CD8-positive, alpha-beta memory T cell (primary cell): Measurements from ENCODE around the gene FTO. TPM values are rescaled to one million over a fixed set of nuclear protein-coding genes. Genes with fewer than 3 reads are reported as not detected.

Experiments used
- CTCF ChIA-PET: fragments of 350-600 bp; sonication (Branson Sonifier 250); formaldehyde crosslinking; loops from one replicate; lab custom pipeline; 2021; ENCODE audit warnings: antibody characterized with exemption; lab: Charles Lee
- POLR2A ChIA-PET: fragments of 350-600 bp; sonication (Branson Sonifier 250); formaldehyde crosslinking; loops from one replicate; lab custom pipeline; 2021; ENCODE audit warnings: antibody characterized with exemption; lab: Charles Lee
- DNase-seq, 5 donors: peaks; one replicate each; pipeline versions ENCODE4 v3.0.0 to v3.0.0-alpha.2; 2020 to 2022; ENCODE audit warnings: mixed read lengths in 1 of 5
- H3K27ac ChIP-seq: one replicate; pipeline ENCODE4 v1.7.0; 2013; ENCODE audit warnings: low read depth, mild to moderate bottlenecking, low read length, moderate library complexity
- H3K27me3 ChIP-seq: 2 replicates; pipeline ENCODE4 v1.7.0; 2013; ENCODE audit warnings: low read length, mild to moderate bottlenecking; ENCODE audit not compliant: insufficient read depth, poor library complexity, severe bottlenecking
- H3K36me3 ChIP-seq: 2 replicates; pipeline ENCODE4 v1.7.0; 2013; ENCODE audit warnings: mild to moderate bottlenecking, low read length, moderate library complexity; ENCODE audit not compliant: insufficient read depth
- H3K4me1 ChIP-seq: 2 replicates; pipeline ENCODE4 v1.7.0; 2013; ENCODE audit warnings: mild to moderate bottlenecking, low read length, moderate library complexity; ENCODE audit not compliant: insufficient read depth
- H3K4me3 ChIP-seq: 2 replicates; pipeline ENCODE4 v1.7.0; 2013; ENCODE audit warnings: mild to moderate bottlenecking, low read length
- H3K9me3 ChIP-seq: 2 replicates; pipeline ENCODE4 v1.7.0; 2013; ENCODE audit warnings: mild to moderate bottlenecking, low read length
- H3K27ac Mint-ChIP-seq, 8 donors: one replicate each; pipeline ENCODE4 v1.8.0; 2020 to 2021; ENCODE audit warnings: mixed read lengths in 8 of 8, mild to moderate bottlenecking in 6 of 8, inconsistent platforms in 3 of 8, moderate library complexity in 3 of 8
- H3K27me3 Mint-ChIP-seq, 2 donors: one replicate each; pipeline ENCODE4 v1.8.0; 2020 to 2021; ENCODE audit warnings: mixed read lengths in 2 of 2, mild to moderate bottlenecking in 1 of 2, moderate library complexity in 1 of 2
- H3K36me3 Mint-ChIP-seq, 3 donors: one replicate each; pipeline ENCODE4 v1.8.0; 2020 to 2021; ENCODE audit warnings: mixed read lengths in 3 of 3, inconsistent platforms in 1 of 3, mild to moderate bottlenecking in 1 of 3
- H3K4me1 Mint-ChIP-seq, 3 donors: one replicate each; pipeline ENCODE4 v1.8.0; 2020 to 2021; ENCODE audit warnings: mixed read lengths in 3 of 3, inconsistent platforms in 1 of 3, mild to moderate bottlenecking in 1 of 3
- H3K4me3 Mint-ChIP-seq, 7 donors: one replicate each; pipeline ENCODE4 v1.8.0; 2020 to 2021; ENCODE audit warnings: mixed read lengths in 7 of 7, mild to moderate bottlenecking in 6 of 7, moderate library complexity in 4 of 7, inconsistent platforms in 2 of 7
- H3K9me3 Mint-ChIP-seq, 5 donors: one replicate each; pipeline ENCODE4 v1.8.0; 2020 to 2022; ENCODE audit warnings: mixed read lengths in 5 of 5, mild to moderate bottlenecking in 3 of 5, moderate library complexity in 2 of 5, inconsistent platforms in 1 of 5
- polyA plus RNA-seq: library from polyadenylated mRNA; unstranded; fragments of 300-500 nt; fragmentation: Illumina TruSeq; gene quantifications from one replicate; pipeline ENCODE4 v1.2.3, GENCODE V29; 2021
- total RNA-seq, 2 experiments: library from RNA; stranded (reverse); gene quantifications; one replicate each; pipeline ENCODE4 v1.2.3, GENCODE V29; 2021

Gene FTO
- total and polyA plus RNA-seq, 3 experiments from 2014 or later, result 54.5 to 77.8 (median 56.0) TPM

GRCh38 chr16:53960954-53961616, 257.1 kb downstream of the FTO start:
- H3K27me3 Mint-ChIP-seq, result peaks cover 0 to 2% of the 10 kb centered on the region in 2 donors
- DNase-seq, result no peak
- H3K9me3 Mint-ChIP-seq, result no peaks in the 10 kb centered on the region
- H3K9me3 ChIP-seq, result no peaks in the 10 kb centered on the region
- ChIA-PET POLR2A (no interaction called here), CTCF (no interaction called here)
- H3K4me3 ChIP-seq, result no peak overlapping the region
- no peaks in the 10 kb centered on the region for H3K27me3 ChIP-seq
- peaks cover 0 to 7% (median 3%) of the 10 kb centered on the region in 3 donors for H3K36me3 Mint-ChIP-seq
- no peaks in the 10 kb centered on the region for H3K4me1 ChIP-seq
- H3K27ac ChIP-seq, result no peak overlapping the region
- no peaks in the 10 kb centered on the region for H3K36me3 ChIP-seq
- peak overlapping the region in 1 of 8 donors; percentile 7 for H3K27ac Mint-ChIP-seq
- H3K4me3 Mint-ChIP-seq, result no peak overlapping the region
- peaks cover 0 to 3% (median 3%) of the 10 kb centered on the region in 3 donors for H3K4me1 Mint-ChIP-seq

DNA sequence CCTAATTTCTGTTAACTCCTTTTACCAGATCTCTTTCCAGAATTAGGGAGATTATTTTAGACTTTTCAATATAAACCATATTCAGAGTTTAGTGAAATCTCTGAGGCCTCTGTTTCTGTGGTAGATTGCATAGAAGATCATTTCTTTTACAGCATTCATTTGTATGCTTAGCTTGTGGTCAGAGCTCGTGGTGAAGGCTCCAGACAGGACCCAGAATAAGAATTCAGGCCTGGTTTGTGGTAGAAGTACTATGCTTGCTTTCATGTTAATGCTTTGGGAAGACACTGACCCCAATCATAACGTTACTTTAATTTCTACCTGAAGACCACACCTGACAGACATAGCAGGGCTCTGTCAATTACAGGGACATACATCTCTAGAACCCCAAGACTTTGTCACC, 258.1 kb downstream of the FTO start:
- Histone ChIP-seq H3K4me1 (no peaks in the 10 kb centered on the region), H3K4me3 (no peak overlapping the region), H3K27ac (no peak overlapping the region), H3K9me3 (no peaks in the 10 kb centered on the region), H3K36me3 (no peaks in the 10 kb centered on the region), H3K27me3 (no peaks in the 10 kb centered on the region)
- POLR2A ChIA-PET, result no interaction called here
- Mint-ChIP-seq H3K4me1 (peaks cover 0 to 3% (median 3%) of the 10 kb centered on the region in 3 donors), H3K27ac (peak overlapping the region in 2 of 8 donors; percentile 2 to 8), H3K36me3 (peaks cover 0 to 5% (median 0%) of the 10 kb centered on the region in 3 donors), H3K27me3 (peaks cover 0 to 2% of the 10 kb centered on the region in 2 donors), H3K9me3 (no peaks in the 10 kb centered on the region), H3K4me3 (no peak overlapping the region)
- DNase-seq, result no peak
- CTCF ChIA-PET, result no interaction called here

GRCh38 chr16:53964145-53964790, 260.3 kb downstream of the FTO start:
- Mint-ChIP-seq H3K4me3 (no peak overlapping the region), H3K36me3 (peaks cover 0 to 6% (median 0%) of the 10 kb centered on the region in 3 donors), H3K27ac (peak overlapping the region in 1 of 8 donors; percentile 9), H3K27me3 (peaks cover 0 to 2% of the 10 kb centered on the region in 2 donors), H3K9me3 (no peaks in the 10 kb centered on the region), H3K4me1 (peaks cover 0 to 3% (median 3%) of the 10 kb centered on the region in 3 donors)
- CTCF ChIA-PET, result no interaction called here
- no peaks in the 10 kb centered on the region for H3K27me3 ChIP-seq
- no peak overlapping the region for H3K4me3 ChIP-seq
- H3K9me3 ChIP-seq, result no peaks in the 10 kb centered on the region
- POLR2A ChIA-PET, result no interaction called here
- H3K36me3 ChIP-seq, result no peaks in the 10 kb centered on the region
- DNase-seq, result no peak
- no peaks in the 10 kb centered on the region for H3K4me1 ChIP-seq
- H3K27ac ChIP-seq, result no peak overlapping the region

GRCh38 chr16:53966821-53967571, 263.0 kb downstream of the FTO start:
- POLR2A ChIA-PET, result no interaction called here
- H3K9me3 Mint-ChIP-seq, result no peaks in the 10 kb centered on the region
- no peaks in the 10 kb centered on the region for H3K27me3 Mint-ChIP-seq
- H3K4me3 Mint-ChIP-seq, result no peak overlapping the region
- Histone ChIP-seq H3K4me1 (no peaks in the 10 kb centered on the region), H3K36me3 (no peaks in the 10 kb centered on the region), H3K4me3 (no peak overlapping the region), H3K9me3 (no peaks in the 10 kb centered on the region), H3K27ac (no peak overlapping the region), H3K27me3 (no peaks in the 10 kb centered on the region)
- DNase-seq, result no peak
- CTCF ChIA-PET, result no interaction called here
- no peaks in the 10 kb centered on the region for H3K4me1 Mint-ChIP-seq
- peaks cover 0 to 5% (median 0%) of the 10 kb centered on the region in 3 donors for H3K36me3 Mint-ChIP-seq
- no peak overlapping the region for H3K27ac Mint-ChIP-seq

GRCh38 chr16:53967572-53967971, 263.6 kb downstream of the FTO start:
- no peak overlapping the region for H3K4me3 Mint-ChIP-seq
- no peaks in the 10 kb centered on the region for H3K9me3 Mint-ChIP-seq
- Histone ChIP-seq H3K4me1 (no peaks in the 10 kb centered on the region), H3K27me3 (no peaks in the 10 kb centered on the region), H3K9me3 (no peaks in the 10 kb centered on the region), H3K27ac (no peak overlapping the region), H3K4me3 (no peak overlapping the region), H3K36me3 (no peaks in the 10 kb centered on the region)
- DNase-seq, result no peak
- CTCF ChIA-PET, result no interaction called here
- H3K27ac Mint-ChIP-seq, result no peak overlapping the region
- H3K4me1 Mint-ChIP-seq, result no peaks in the 10 kb centered on the region
- no peaks in the 10 kb centered on the region for H3K27me3 Mint-ChIP-seq
- POLR2A ChIA-PET, result no interaction called here
- H3K36me3 Mint-ChIP-seq, result peaks cover 0 to 5% (median 0%) of the 10 kb centered on the region in 3 donors

GRCh38 chr16:53968454-53968853, 264.5 kb downstream of the FTO start:
- Mint-ChIP-seq H3K9me3 (no peaks in the 10 kb centered on the region), H3K27me3 (no peaks in the 10 kb centered on the region), H3K4me1 (no peaks in the 10 kb centered on the region), H3K36me3 (peaks cover 0 to 5% (median 3%) of the 10 kb centered on the region in 3 donors), H3K4me3 (no peak overlapping the region), H3K27ac (no peak overlapping the region)
- ChIA-PET POLR2A (no interaction called here), CTCF (no interaction called here)
- no peak overlapping the region for H3K4me3 ChIP-seq
- H3K27me3 ChIP-seq, result no peaks in the 10 kb centered on the region
- no peaks in the 10 kb centered on the region for H3K4me1 ChIP-seq
- H3K9me3 ChIP-seq, result no peaks in the 10 kb centered on the region
- no peak overlapping the region for H3K27ac ChIP-seq
- no peak for DNase-seq
- H3K36me3 ChIP-seq, result no peaks in the 10 kb centered on the region

GRCh38 chr16:53968896-53969295, 264.9 kb downstream of the FTO start:
- no peaks in the 10 kb centered on the region for H3K9me3 Mint-ChIP-seq
- Histone ChIP-seq H3K36me3 (no peaks in the 10 kb centered on the region), H3K9me3 (no peaks in the 10 kb centered on the region), H3K27me3 (no peaks in the 10 kb centered on the region), H3K4me1 (no peaks in the 10 kb centered on the region), H3K4me3 (no peak overlapping the region), H3K27ac (no peak overlapping the region)
- H3K4me1 Mint-ChIP-seq, result no peaks in the 10 kb centered on the region
- DNase-seq, result no peak
- peaks cover 0 to 5% (median 3%) of the 10 kb centered on the region in 3 donors for H3K36me3 Mint-ChIP-seq
- H3K27ac Mint-ChIP-seq, result no peak overlapping the region
- H3K4me3 Mint-ChIP-seq, result no peak overlapping the region
- H3K27me3 Mint-ChIP-seq, result no peaks in the 10 kb centered on the region
- ChIA-PET CTCF (no interaction called here), POLR2A (no interaction called here)

GRCh38 chr16:53971616-53972015, 267.7 kb downstream of the FTO start:
- DNase-seq, result no peak
- Mint-ChIP-seq H3K4me1 (no peaks in the 10 kb centered on the region), H3K4me3 (no peak overlapping the region), H3K9me3 (no peaks in the 10 kb centered on the region), H3K36me3 (peaks cover 0 to 3% (median 2%) of the 10 kb centered on the region in 3 donors), H3K27me3 (no peaks in the 10 kb centered on the region), H3K27ac (no peak overlapping the region)
- H3K9me3 ChIP-seq, result no peaks in the 10 kb centered on the region
- no peak overlapping the region for H3K27ac ChIP-seq
- ChIA-PET POLR2A (no interaction called here), CTCF (no interaction called here)
- no peaks in the 10 kb centered on the region for H3K36me3 ChIP-seq
- no peak overlapping the region for H3K4me3 ChIP-seq
- no peaks in the 10 kb centered on the region for H3K27me3 ChIP-seq
- H3K4me1 ChIP-seq, result no peaks in the 10 kb centered on the region
